ENCODE data around the gene MYBBP1A. TPM values are rescaled to one million over a fixed set of nuclear protein-coding genes. Genes with fewer than 3 reads are reported as not detected.
"Not testable (repeated sequence)": the region's sequence is repeated elsewhere in the genome, so short reads cannot be mapped to it uniquely, and the experiment has no call there.

The MYBBP1A gene
- total and polyA plus RNA-seq, 2 experiments from 2014 or later: 23.7 to 44.1 TPM

- Histone ChIP-seq H3K27ac (peak overlapping the region; percentile 34), H3K4me2 (no peak overlapping the region), H3K9me3 (ENCODE audit: low read depth) (no peaks in the 10 kb centered on the region), H3K79me2 (peaks cover 89% of the 10 kb centered on the region), H2AFZ (no peak overlapping the region), H3K36me3 (replicated peaks; ENCODE audit: insufficient read depth, low read depth) (no peaks in the 10 kb centered on the region), H3K27me3 (no peaks in the 10 kb centered on the region), H4K20me1 (ENCODE audit: insufficient read depth, poor library complexity, severe bottlenecking) (peaks cover 3% of the 10 kb centered on the region), H3K9me2 (replicated peaks; ENCODE audit: insufficient read depth) (no peaks in the 10 kb centered on the region), H3K4me3 (no peak overlapping the region), H3K4me1 (ENCODE audit: insufficient read depth) (peaks cover 60% of the 10 kb centered on the region)
- TF ChIP-seq EZH2phosphoT487 (IDR thresholded peaks at IDR 0.05; ENCODE audit: low read depth, severe bottlenecking, unreplicated experiment): no peak
- no peak for TF ChIP-seq EZH2 (IDR thresholded peaks at IDR 0.05; ENCODE audit: borderline replicate concordance)
- no peak for TF ChIP-seq CTCF (IDR thresholded peaks at IDR 0.05; ENCODE audit: poor library complexity)
- no peak for DNase-seq (ENCODE audit: low spot score)
- WGBS (ENCODE audit: low lambda C conversion rate, missing lambda C conversion rate): 83% methylated on average over 11 of the region's 11 CpGs
Observed at GRCh38 chr17:4592240-4593005, 37.2 kb upstream of the MYBBP1A start.

- WGBS (ENCODE audit: low lambda C conversion rate, missing lambda C conversion rate): 63% methylated on average over 12 of the region's 12 CpGs
- peak overlapping the region; percentile 20 for H3K4me2 ChIP-seq
- no peaks in the 10 kb centered on the region for H3K27me3 ChIP-seq
- peaks cover 3% of the 10 kb centered on the region for H4K20me1 ChIP-seq (ENCODE audit: insufficient read depth, poor library complexity, severe bottlenecking)
- no peaks in the 10 kb centered on the region for H3K9me2 ChIP-seq (replicated peaks; ENCODE audit: insufficient read depth)
- no peak for DNase-seq (ENCODE audit: low spot score)
- no peak overlapping the region for H3K4me3 ChIP-seq
- TF ChIP-seq EZH2 (IDR thresholded peaks at IDR 0.05; ENCODE audit: borderline replicate concordance): no peak
- H3K9me3 ChIP-seq (ENCODE audit: low read depth): no peaks in the 10 kb centered on the region
- H3K36me3 ChIP-seq (replicated peaks; ENCODE audit: insufficient read depth, low read depth): no peaks in the 10 kb centered on the region
- peaks cover 69% of the 10 kb centered on the region for H3K4me1 ChIP-seq (ENCODE audit: insufficient read depth)
- no peak overlapping the region for H2AFZ ChIP-seq
- H3K79me2 ChIP-seq: peaks cover 89% of the 10 kb centered on the region
- H3K27ac ChIP-seq: no peak overlapping the region
Observed at GRCh38 chr17:4591529-4591928, 36.3 kb upstream of the MYBBP1A start.

GRCh38 chr17:4590981-4591453 is 35.8 kb upstream of the MYBBP1A start:
- H3K27ac ChIP-seq: no peak overlapping the region

GRCh38 chr17:4590042-4590441 is 34.9 kb upstream of the MYBBP1A start:
- not testable (repeated sequence) for H3K4me2 ChIP-seq; H3K27me3 ChIP-seq; H3K36me3 ChIP-seq (replicated peaks; ENCODE audit: insufficient read depth, low read depth); H3K9me2 ChIP-seq (replicated peaks; ENCODE audit: insufficient read depth); H4K20me1 ChIP-seq (ENCODE audit: insufficient read depth, poor library complexity, severe bottlenecking); H3K4me3 ChIP-seq; H3K27ac ChIP-seq; DNase-seq (ENCODE audit: low spot score); H3K9me3 ChIP-seq (ENCODE audit: low read depth); H2AFZ ChIP-seq
- H3K79me2 ChIP-seq: peaks cover 94% of the 10 kb centered on the region
- 92% methylated on average over 10 of the region's 11 CpGs for WGBS (ENCODE audit: low lambda C conversion rate, missing lambda C conversion rate)
- peaks cover 76% of the 10 kb centered on the region for H3K4me1 ChIP-seq (ENCODE audit: insufficient read depth)

More at GRCh38 chr17:4590981-4591453, 35.8 kb upstream of the MYBBP1A start:
- H3K4me1 ChIP-seq (ENCODE audit: insufficient read depth): peaks cover 74% of the 10 kb centered on the region
- no peaks in the 10 kb centered on the region for H3K9me2 ChIP-seq (replicated peaks; ENCODE audit: insufficient read depth)
- DNase-seq (ENCODE audit: low spot score): no peak
- H2AFZ ChIP-seq: no peak overlapping the region
- no peaks in the 10 kb centered on the region for H3K27me3 ChIP-seq
- peaks cover 3% of the 10 kb centered on the region for H4K20me1 ChIP-seq (ENCODE audit: insufficient read depth, poor library complexity, severe bottlenecking)
- TF ChIP-seq CTCF (IDR thresholded peaks at IDR 0.05; ENCODE audit: poor library complexity) (no peak), EZH2 (IDR thresholded peaks at IDR 0.05; ENCODE audit: borderline replicate concordance) (no peak), EZH2phosphoT487 (IDR thresholded peaks at IDR 0.05; ENCODE audit: low read depth, severe bottlenecking, unreplicated experiment) (no peak)
- no peaks in the 10 kb centered on the region for H3K9me3 ChIP-seq (ENCODE audit: low read depth)
- no peak overlapping the region for H3K4me3 ChIP-seq
- H3K79me2 ChIP-seq: peaks cover 89% of the 10 kb centered on the region
- WGBS (ENCODE audit: low lambda C conversion rate, missing lambda C conversion rate): 81% methylated on average over 10 of the region's 10 CpGs
- H3K36me3 ChIP-seq (replicated peaks; ENCODE audit: insufficient read depth, low read depth): no peaks in the 10 kb centered on the region
- H3K4me2 ChIP-seq: peak overlapping the region; percentile 20

Data from hepatocyte (in vitro differentiated cells).